ENCODE data around the gene TICAM1. TPM values are rescaled to one million over a fixed set of nuclear protein-coding genes. Genes with fewer than 3 reads are reported as not detected.

The TICAM1 gene
- total RNA-seq, 1 experiment from 2014 or later = 9.9 TPM

- peak overlapping the region; percentile 87 for H3K4me2 ChIP-seq
- no peak for DNase-seq
- CTCF ChIA-PET = no interaction called here
- H3F3A ChIP-seq (ENCODE audit: insufficient read depth, low read depth) = peaks cover 7% of the 10 kb centered on the region
- intact Hi-C loops (cut with micrococcal nuclease; ENCODE audit: unreplicated experiment) = no loop called here
- BruUV-seq (replicated peaks) = TSS peak; percentile 73
- H3K9me3 ChIP-seq (ENCODE audit: insufficient read depth, low read depth) = no peaks in the 10 kb centered on the region
- no peak overlapping the region; the same call in 1 of the 2 replicates for H2AFZ ChIP-seq
- no peaks in the 10 kb centered on the region for H3K4me1 ChIP-seq (replicated peaks; ENCODE audit: insufficient read depth)
- H3K27ac ChIP-seq = peak overlapping the region; percentile 54
- no peaks in the 10 kb centered on the region for H4K20me1 ChIP-seq (ENCODE audit: insufficient read depth)
- peak overlapping the region; percentile 81 for H3K4me3 ChIP-seq
- H3K79me2 ChIP-seq (ENCODE audit: low read depth) = peaks cover 11% of the 10 kb centered on the region
- no peaks in the 10 kb centered on the region for H3K9me2 ChIP-seq (ENCODE audit: insufficient read depth)
- H3K36me3 ChIP-seq (ENCODE audit: low read depth) = no peaks in the 10 kb centered on the region
- TF ChIP-seq CTCF (conservative IDR thresholded peaks at IDR 0.05) (no peak), EZH2 (IDR thresholded peaks at IDR 0.05; ENCODE audit: low read depth) (no peak)
- POLR2A ChIA-PET (ENCODE audit: unreplicated experiment) = no interaction called here
- no peaks in the 10 kb centered on the region for H3K27me3 ChIP-seq (ENCODE audit: insufficient read depth, low read depth)
Observed at GRCh38 chr19:4830768-4831265, 695 bp downstream of the TICAM1 start.

GRCh38 chr19:4830332-4830731 lies 1.2 kb downstream of the TICAM1 start:
- Histone ChIP-seq H3K4me3 (peak overlapping the region; percentile 81; the same call in 1 of the 2 replicates), H3K9me3 (ENCODE audit: insufficient read depth, low read depth) (no peaks in the 10 kb centered on the region), H2AFZ (no peak overlapping the region), H3K79me2 (ENCODE audit: low read depth) (peaks cover 11% of the 10 kb centered on the region), H3F3A (ENCODE audit: insufficient read depth, low read depth) (peaks cover 7% of the 10 kb centered on the region), H3K9me2 (ENCODE audit: insufficient read depth) (no peaks in the 10 kb centered on the region), H4K20me1 (ENCODE audit: insufficient read depth) (no peaks in the 10 kb centered on the region), H3K4me2 (peak overlapping the region; percentile 87), H3K36me3 (ENCODE audit: low read depth) (no peaks in the 10 kb centered on the region), H3K27me3 (ENCODE audit: insufficient read depth, low read depth) (no peaks in the 10 kb centered on the region), H3K27ac (peak overlapping the region; percentile 54), H3K4me1 (replicated peaks; ENCODE audit: insufficient read depth) (no peaks in the 10 kb centered on the region)
- BruUV-seq (replicated peaks) = no TSS peak
- ChIA-PET CTCF (no interaction called here), POLR2A (ENCODE audit: unreplicated experiment) (interaction anchor here (0.6 kb wide), 1 partner anchor 10 kb away, joined by 6 read pairs; no protein-coding TSS in a partner anchor)
- intact Hi-C loops (cut with micrococcal nuclease; ENCODE audit: unreplicated experiment) = no loop called here
- no peak for TF ChIP-seq CTCF (conservative IDR thresholded peaks at IDR 0.05)
- TF ChIP-seq EZH2 (IDR thresholded peaks at IDR 0.05; ENCODE audit: low read depth) = no peak
- no peak for DNase-seq

GRCh38 chr19:4829001-4829712 lies 2.4 kb downstream of the TICAM1 start:
- H3K4me3 ChIP-seq = no peak overlapping the region
- intact Hi-C loops (cut with micrococcal nuclease; ENCODE audit: unreplicated experiment) = no loop called here
- no TSS peak for BruUV-seq (replicated peaks)
- H3K4me1 ChIP-seq (replicated peaks; ENCODE audit: insufficient read depth) = no peaks in the 10 kb centered on the region
- H3K79me2 ChIP-seq (ENCODE audit: low read depth) = peaks cover 11% of the 10 kb centered on the region
- no peaks in the 10 kb centered on the region for H4K20me1 ChIP-seq (ENCODE audit: insufficient read depth)
- no peak overlapping the region for H3K4me2 ChIP-seq
- H3K9me2 ChIP-seq (ENCODE audit: insufficient read depth) = no peaks in the 10 kb centered on the region
- no peak for DNase-seq
- CTCF ChIA-PET = no interaction called here
- no peaks in the 10 kb centered on the region for H3K27me3 ChIP-seq (ENCODE audit: insufficient read depth, low read depth)
- POLR2A ChIA-PET (ENCODE audit: unreplicated experiment) = interaction anchor here (0.6 kb wide), 1 partner anchor 38 kb away, joined by 3 read pairs; no protein-coding TSS in a partner anchor
- no peak overlapping the region for H3K27ac ChIP-seq
- H2AFZ ChIP-seq = no peak overlapping the region
- no peaks in the 10 kb centered on the region for H3K36me3 ChIP-seq (ENCODE audit: low read depth)
- TF ChIP-seq EZH2 (IDR thresholded peaks at IDR 0.05; ENCODE audit: low read depth) (no peak), CTCF (conservative IDR thresholded peaks at IDR 0.05) (no peak)
- H3F3A ChIP-seq (ENCODE audit: insufficient read depth, low read depth) = peaks cover 7% of the 10 kb centered on the region
- no peaks in the 10 kb centered on the region for H3K9me3 ChIP-seq (ENCODE audit: insufficient read depth, low read depth)

Data from PC-9 (cell line).